GM21737 (cell line): ENCODE measurements around the gene CAMK2G.
"Not testable (repeated sequence)": the region's sequence is repeated elsewhere in the genome, so short reads cannot be mapped to it uniquely, and the experiment has no call there.

ENCODE experiments used
- ATAC-seq: cut with Tn5 transposase; IDR thresholded peaks from one replicate; pipeline ENCODE4 v1.9.1; 2021; ENCODE audit warnings: mild to moderate bottlenecking, moderate library complexity; ENCODE audit not compliant: unreplicated experiment

Gene CAMK2G

GRCh38 chr10:73842349-73842748, 32.0 kb downstream of the CAMK2G start:
- ATAC-seq, result no peak

DNA sequence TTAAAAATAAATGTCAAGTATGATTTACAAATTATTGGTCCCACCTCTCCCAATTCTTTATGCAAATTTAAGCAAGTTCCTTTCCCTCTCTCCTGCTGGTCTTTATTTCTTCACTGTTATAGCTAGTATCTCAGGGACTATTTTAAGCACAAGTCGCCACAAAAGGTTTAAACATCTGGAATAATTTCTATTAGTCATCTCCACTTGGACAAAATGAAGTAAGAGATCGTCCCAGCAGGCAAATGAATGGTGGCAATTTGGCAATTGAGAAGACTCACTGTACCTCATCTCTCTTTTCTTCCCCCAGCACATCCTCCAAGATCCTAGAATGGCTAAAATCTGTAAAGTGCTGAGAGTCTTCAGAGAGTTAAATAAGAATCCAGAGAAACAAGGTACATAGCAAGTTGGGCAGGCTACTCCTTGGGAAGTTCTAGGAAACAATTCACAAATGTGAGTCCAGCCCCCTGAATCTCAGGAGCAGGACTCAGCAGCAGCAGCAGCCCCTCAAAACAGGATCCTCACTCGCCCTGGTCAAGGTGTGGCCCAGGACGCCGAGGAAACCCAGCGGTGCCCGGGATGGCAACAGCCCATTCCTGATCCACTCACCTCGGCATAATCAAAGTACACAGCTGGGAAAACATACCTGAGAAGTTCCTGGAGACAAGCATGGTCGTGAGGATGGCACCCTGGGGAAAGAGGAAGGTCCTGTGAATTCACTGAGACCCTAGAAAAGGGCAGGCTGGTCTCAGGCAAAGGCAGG, 32.6 kb downstream of the CAMK2G start:
- no peak for ATAC-seq

DNA sequence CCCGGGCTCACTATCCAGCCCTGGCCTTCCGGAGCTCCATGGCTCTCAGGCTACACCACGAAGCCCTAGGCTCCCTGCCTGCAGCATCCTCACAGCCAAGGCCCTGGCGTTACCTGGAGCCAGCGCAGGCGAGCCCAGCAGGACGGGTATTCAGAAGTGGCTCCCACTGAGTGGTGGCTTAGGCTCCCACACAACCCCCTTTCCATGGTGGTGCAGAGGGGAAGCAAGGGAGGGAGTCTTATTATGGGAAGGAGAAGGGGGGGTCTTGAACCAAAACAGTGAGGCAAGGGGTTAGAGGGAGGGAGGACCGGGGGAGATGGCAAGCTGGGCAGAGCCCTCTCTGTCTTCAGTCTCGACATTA, 33.3 kb downstream of the CAMK2G start:
- no peak for ATAC-seq

DNA sequence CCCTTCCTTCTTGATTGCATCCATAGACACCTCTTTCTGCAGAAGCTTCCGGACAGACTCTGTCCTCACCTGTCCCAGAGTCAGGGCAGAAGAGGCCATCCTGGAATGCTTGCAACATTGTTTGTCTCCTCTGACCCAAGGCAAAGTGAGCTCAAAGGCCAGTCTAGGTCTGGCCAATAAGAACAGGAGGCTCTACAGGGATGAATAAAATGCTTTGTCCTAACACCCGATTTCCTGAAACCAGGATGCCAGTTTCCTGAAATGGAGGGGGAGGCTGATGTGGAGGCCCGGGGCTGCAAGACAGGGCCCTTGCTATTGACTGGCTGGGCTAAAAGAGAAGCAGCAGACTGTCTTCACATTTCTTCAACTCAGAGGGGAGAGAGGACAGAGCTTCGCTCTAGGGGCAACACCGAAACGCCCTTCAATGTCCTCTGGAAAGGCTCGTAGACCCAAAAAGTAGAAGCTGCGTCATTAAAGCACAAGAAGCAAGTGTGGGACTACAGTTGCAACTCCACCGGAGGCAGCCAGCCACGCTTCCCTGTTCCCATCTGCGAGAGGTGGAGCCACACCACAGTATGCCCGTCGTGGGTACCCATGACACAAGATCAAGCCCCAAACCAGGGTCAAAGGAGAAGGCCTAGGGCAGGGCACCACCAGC, 33.8 kb downstream of the CAMK2G start:
- no peak for ATAC-seq

DNA sequence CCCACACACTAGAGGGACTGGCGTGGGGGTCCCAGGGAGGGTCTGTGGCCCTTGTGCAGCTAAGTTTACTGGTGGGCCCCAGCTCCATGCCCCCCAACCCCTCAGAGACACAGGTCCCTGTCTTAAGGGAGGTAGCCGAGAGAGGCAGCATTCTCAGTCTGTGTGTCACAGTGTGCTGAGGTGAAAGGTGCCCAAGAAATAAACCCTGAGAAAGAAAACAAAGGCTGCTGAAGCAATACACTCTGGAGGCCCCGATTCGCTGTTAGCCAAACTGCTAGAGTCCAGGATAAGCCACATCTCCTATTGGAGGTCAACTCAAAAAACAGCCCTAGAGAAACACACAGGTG, 34.3 kb downstream of the CAMK2G start:
- no peak for ATAC-seq

DNA sequence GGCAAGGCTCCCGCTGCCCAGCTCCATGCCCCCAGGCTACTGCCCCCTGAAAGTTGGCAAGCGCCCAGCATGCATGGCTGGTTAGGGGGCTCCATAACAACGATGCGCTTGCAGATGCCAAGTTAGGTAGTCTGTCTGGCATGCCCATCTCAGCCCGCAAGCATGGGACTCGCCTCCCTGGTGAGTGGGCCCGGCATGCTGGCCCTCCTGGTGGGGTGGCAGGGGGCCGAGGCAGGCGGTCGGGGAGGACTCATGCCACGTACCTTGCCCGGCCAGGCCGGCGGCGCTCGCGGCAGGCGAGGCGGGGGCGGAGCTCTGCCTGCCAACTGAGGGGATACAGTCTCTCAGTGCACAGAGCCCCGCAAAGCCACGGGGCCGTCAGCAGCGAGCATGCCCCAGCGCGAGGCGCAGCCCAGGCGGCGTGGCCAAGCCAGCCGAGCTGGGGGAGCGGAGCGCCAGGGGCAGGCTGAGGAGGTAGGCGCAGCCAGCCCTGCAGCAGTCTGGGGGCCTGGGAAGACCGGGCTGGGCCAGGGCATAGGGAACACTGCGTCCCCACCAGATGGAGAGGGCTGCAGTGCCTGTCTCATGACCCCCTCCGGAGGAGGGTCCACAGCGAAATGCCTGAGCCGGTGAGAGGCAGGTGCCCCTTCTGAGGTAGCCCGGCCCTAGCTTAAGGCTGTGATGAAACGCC, 34.9 kb downstream of the CAMK2G start:
- ATAC-seq, result no peak

DNA sequence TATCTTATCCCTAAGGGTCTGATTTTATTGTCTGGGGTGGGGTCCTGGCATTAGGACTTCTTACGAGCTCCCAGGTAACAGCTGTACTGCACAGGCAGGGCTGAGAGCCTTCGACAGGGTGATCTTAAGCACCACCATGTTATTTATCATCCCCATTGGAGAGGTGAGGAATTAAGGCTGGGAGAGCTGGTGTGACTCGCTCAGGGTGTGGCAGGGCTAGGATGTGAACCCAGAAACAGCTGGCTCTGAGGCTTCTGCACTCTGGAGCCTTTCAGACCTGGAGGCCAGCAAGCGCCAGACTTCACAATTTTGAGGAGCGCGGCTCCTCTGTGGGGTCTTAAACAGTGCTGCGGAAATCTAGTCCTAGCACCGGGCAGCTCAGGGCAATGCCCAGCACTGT, 35.5 kb downstream of the CAMK2G start:
- no peak for ATAC-seq

DNA sequence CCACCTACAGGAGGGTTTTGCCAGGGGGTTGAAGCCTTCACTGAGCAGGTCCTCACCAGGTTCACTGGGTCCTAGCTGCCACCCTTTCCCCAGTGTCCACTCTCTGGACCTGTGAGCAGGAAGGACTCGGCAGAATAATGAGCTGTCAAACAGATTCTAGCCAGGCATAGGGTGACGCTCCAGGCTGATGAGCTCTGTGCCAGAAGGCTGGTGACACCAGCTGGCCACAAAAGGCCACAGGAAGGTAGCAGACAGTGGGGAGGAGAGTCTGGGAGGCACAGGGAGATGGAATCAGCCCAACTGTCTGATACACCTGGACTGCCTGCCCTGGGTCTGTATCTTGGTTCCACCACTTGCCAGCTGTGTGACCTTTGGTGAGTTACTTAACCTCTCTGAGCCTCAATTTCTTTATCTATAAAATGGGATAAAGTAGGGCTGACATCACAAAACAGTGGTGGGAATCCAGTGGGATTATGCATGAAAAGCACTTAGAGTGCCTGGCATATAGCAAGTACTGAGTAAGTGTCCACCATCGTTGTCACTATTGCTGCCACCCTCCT, 36.3 kb downstream of the CAMK2G start:
- no peak for ATAC-seq

- ATAC-seq, result no peak
These were observed 37.3 kb downstream of the CAMK2G start for GRCh38 chr10:73837072-73837471.

GRCh38 chr10:73836427-73836980, 37.9 kb downstream of the CAMK2G start:
- no peak for ATAC-seq

- ATAC-seq, result not testable (repeated sequence)
These were observed 45.3 kb downstream of the CAMK2G start for GRCh38 chr10:73829090-73829489.

GRCh38 chr10:73828161-73828560, 46.2 kb downstream of the CAMK2G start:
- no peak for ATAC-seq

GRCh38 chr10:73827346-73828089, 46.8 kb downstream of the CAMK2G start:
- no peak for ATAC-seq

DNA sequence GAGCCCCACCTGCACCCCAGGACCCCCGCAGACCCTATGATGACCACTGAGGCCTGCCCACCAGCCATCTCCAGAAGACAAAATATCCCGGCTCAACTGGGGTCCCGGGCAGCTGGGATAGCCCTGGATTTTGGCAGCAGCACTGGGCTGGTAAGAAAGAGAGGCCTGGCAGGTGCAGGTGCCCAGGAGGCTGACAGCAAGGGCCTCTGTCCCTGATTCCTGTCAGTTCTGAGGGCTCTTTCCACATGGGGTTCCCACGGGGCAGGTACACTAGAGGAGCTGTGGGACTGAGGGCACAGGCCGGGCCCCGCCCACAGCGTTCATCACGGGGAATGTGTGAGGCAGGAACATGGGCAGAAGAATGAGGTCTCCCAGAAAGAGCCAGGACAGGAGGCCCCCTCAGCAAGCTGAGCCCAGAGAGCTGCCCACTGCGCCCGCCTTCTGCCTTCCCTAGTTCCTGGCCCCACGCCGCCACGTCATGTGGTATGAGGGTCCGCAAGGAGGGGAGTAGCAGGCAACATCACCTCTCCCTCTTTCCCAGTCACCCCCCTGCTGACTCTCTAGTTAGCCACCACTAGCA, 50.1 kb downstream of the CAMK2G start:
- ATAC-seq, result no peak

- no peak for ATAC-seq
These were observed 51.0 kb downstream of the CAMK2G start for GRCh38 chr10:73823391-73823790.

DNA sequence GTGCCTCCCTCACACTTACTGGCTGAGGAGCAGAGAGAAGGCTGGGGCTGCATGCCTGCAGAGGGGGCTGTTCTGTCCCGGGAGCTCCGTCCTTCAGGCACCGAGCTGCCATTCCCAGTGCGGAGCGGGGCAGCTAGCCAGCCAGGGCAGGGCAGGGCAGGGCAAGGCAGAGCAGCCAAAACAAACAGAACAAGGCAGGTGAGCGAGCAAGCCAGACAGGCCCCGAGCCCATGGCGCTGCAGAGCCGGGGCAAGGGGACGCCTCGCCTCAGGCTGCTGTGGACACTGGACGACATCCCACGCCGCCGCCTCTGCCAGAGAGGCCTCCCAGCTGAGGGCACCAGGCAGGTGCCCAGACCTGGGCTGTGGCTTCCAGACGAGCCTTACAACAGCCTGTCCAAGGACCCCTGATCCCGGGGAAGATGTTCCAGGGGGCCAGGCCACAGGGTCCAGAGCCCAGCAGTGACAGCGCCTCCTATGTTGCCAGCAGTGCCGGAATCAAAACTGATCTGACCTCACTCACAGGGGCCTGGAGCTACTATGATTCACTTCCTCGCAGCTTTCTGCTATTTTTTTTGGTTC, 54.8 kb downstream of the CAMK2G start:
- ATAC-seq, result no peak

DNA sequence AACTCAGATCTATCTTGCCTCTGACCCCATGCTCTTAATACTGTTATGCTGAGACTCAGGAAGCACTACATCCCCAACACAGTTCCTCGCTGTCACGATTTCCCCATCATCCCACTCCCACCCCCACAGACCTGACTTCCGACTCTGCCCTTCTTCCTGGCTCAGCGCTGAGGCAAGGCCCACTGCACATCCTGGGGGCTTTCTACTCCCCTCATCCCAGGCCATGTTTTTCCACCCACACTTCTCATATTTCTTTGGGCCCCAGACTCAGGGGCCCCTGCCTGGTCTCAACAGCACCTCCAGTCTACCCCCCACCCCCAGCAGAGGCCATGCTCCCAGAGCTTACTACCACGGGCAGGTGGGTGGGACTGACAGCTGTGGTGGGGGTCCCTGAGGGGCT, 55.3 kb downstream of the CAMK2G start:
- ATAC-seq, result no peak

GRCh38 chr10:73818402-73818801, 56.0 kb downstream of the CAMK2G start:
- ATAC-seq, result no peak

- ATAC-seq, result no peak
These were observed 56.5 kb downstream of the CAMK2G start for GRCh38 chr10:73817826-73818225.
